SK-N-MC (cell line): ENCODE data around the gene TGFA.

ENCODE experiments used
- EZH2 ChIP-seq: fragments of 200-600 bp; sonication (generic); IDR thresholded peaks from one replicate; pipeline ENCODE4 v1.6.1; 2017; ENCODE audit warnings: antibody characterized with exemption
- FOXP2 ChIP-seq: optimal IDR thresholded peaks from 2 replicates; pipeline ENCODE3; 2011; ENCODE audit warnings: mild to moderate bottlenecking, moderate library complexity; ENCODE audit not compliant: insufficient read depth; ENCODE audit errors: extremely low read length, control extremely low read depth
- POLR2AphosphoS5 ChIP-seq: IDR thresholded peaks from 2 replicates; pipeline ENCODE4 v1.6.1; 2012; ENCODE audit warnings: mild to moderate bottlenecking, low read depth, low read length, borderline replicate concordance

DNA sequence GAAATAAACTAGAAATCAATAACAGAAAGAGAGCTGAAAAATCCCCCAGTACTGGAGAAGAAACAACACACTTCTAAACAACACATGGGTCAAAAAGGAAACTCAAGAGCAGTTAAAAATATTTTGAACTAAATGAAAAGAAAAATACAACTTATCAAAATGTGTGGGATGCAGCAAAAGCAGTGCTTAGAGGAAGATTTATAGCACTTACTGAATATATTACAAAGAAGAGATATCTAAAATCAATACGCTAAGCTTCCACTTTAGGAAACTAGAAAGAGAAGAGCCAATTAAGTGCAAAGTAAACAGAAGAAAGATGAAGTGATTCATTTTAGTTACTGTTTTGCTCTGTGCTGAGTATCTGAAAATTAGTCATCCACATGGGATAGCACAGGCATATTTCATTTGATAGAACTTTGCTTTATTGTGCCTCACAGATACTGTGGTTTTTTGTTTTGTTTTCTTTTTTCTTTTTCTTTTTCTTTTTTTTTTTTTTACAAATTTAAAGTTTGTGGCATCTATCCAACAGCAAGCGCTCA is 17.0 kb downstream of the TGFA start:
- TF ChIP-seq EZH2 (no peak), POLR2AphosphoS5 (no peak), FOXP2 (no peak)
